Mesothelial cell of epicardium (in vitro differentiated cells): ENCODE results near the gene ZIC1. TPM values are rescaled to one million over a fixed set of nuclear protein-coding genes. Genes with fewer than 3 reads are reported as not detected.

Experiments
- DNase-seq, 2 experiments: peaks; one replicate each; pipeline ENCODE4 v3.0.0; 2021; ENCODE audit warnings: low spot score in 2 of 2; ENCODE audit not compliant: unreplicated experiment in 2 of 2
- H3K27ac Mint-ChIP-seq: 2 replicates; pipeline ENCODE4 v1.8.0; 2021; ENCODE audit warnings: mixed read lengths
- H3K27me3 Mint-ChIP-seq: 2 replicates; pipeline ENCODE4 v1.8.0; 2021; ENCODE audit warnings: low read depth, mixed read lengths
- H3K36me3 Mint-ChIP-seq: 2 replicates; pipeline ENCODE4 v1.8.0; 2021; ENCODE audit warnings: mixed read lengths
- H3K4me1 Mint-ChIP-seq: 2 replicates; pipeline ENCODE4 v1.8.0; 2021; ENCODE audit warnings: mixed read lengths
- H3K4me3 Mint-ChIP-seq: 2 replicates; pipeline ENCODE4 v1.8.0; 2021; ENCODE audit warnings: mild to moderate bottlenecking, moderate library complexity, mixed read lengths
- H3K9me3 Mint-ChIP-seq: 2 replicates; pipeline ENCODE4 v1.8.0; 2021; ENCODE audit warnings: mixed read lengths
- CTCF ChIP-seq: fragments of 200-600 bp; sonication (generic); IDR thresholded peaks from one replicate; pipeline ENCODE4 v1.5.0; 2021; ENCODE audit warnings: antibody characterized with exemption; ENCODE audit not compliant: unreplicated experiment
- total RNA-seq: library from RNA; stranded (reverse); gene quantifications from 3 replicates; pipeline ENCODE4 v1.2.1, GENCODE V29; 2021

ZIC1 gene
- total RNA-seq, 1 donor from 2014 or later: 0.22 TPM

DNA sequence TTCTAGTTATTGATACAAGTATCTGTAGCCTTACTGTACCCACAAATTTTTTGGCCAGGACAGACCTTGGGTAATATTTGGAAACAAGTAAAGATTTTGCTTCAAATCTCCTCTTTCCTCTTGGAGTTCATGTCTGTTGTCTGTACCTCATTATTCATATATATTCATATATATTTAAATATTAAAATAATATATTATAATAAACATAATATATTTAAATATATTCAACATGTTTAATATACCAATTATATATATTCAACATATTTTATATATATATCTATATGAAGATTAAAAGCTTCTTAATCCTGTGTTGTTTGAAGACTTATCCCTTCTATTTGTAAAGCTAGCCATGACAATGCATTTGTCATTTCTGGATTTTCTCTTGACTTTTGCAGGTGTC is 38.1 kb downstream of the ZIC1 start:
- Mint-ChIP-seq H3K4me1 (no peaks in the 10 kb centered on the region), H3K27me3 (peaks cover 34% of the 10 kb centered on the region), H3K9me3 (no peaks in the 10 kb centered on the region), H3K4me3 (no peak overlapping the region), H3K36me3 (no peaks in the 10 kb centered on the region), H3K27ac (no peak overlapping the region)
- TF ChIP-seq CTCF: no peak
- DNase-seq: no peak

GRCh38 chr3:147449669-147450068 is 40.5 kb downstream of the ZIC1 start:
- Mint-ChIP-seq H3K36me3 (no peaks in the 10 kb centered on the region), H3K9me3 (no peaks in the 10 kb centered on the region), H3K4me1 (no peaks in the 10 kb centered on the region), H3K4me3 (no peak overlapping the region), H3K27me3 (peaks cover 33% of the 10 kb centered on the region), H3K27ac (no peak overlapping the region)
- TF ChIP-seq CTCF: no peak
- DNase-seq: no peak

DNA sequence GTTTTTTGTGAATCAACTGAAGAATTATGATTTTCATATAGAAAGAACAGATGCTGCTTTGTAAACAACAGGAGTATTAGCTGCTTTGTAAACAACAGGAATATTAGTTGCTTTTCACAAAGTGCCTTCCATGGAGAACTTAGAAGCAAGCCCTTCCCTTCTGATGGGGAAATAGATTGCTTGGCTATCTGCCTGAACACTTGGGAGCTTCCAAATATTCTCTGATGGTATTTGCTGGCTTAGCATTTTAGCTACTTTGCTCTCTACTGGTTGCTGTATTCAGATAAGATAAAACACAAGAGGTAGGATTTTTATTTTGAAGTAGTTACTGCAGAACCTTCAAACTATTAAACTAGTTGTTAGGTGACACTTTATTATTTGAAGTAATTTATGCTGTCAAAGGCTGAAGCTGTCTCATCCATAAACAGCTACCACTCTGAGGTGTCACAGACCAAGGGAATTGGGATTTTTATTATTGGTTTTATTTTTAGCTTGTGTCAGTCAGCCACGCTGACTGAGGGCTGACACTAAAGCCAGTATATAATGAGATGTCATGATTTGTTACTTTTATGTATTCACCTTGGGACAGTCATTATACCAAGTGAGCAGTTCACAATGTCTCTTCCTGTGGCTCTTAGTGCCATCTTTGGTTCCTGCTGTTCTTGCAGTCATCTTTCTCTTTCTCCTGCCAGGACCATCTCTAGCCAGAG is 50.0 kb downstream of the ZIC1 start:
- Mint-ChIP-seq H3K4me1 (no peaks in the 10 kb centered on the region), H3K4me3 (no peak overlapping the region), H3K27me3 (peaks cover 57% of the 10 kb centered on the region), H3K9me3 (no peaks in the 10 kb centered on the region), H3K27ac (no peak overlapping the region), H3K36me3 (no peaks in the 10 kb centered on the region)
- TF ChIP-seq CTCF: no peak
- DNase-seq: no peak

DNA sequence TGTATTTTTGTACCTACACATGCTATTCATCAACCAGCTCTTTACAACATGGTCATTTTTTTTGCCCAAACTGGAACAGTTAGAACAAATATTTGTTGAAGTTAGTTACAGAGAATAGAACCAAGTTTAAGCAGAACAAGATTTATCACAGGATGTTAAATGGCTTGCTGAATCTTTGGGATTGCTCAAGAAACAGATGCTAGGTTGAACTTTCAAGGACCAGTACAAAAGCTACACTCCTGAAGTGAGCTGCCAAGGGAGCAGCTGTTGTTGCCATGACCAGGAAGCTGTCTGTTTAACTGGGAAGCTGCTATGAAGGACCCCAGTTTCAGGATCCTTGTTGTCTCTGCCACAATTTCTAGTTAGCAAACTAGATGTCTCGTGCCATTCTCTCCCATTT is 53.7 kb downstream of the ZIC1 start:
- DNase-seq: no peak

More for the DNA sequence above, 53.7 kb downstream of the ZIC1 start:
- Mint-ChIP-seq H3K4me3 (no peak overlapping the region), H3K27me3 (peaks cover 43% of the 10 kb centered on the region), H3K9me3 (no peaks in the 10 kb centered on the region), H3K4me1 (no peaks in the 10 kb centered on the region), H3K36me3 (no peaks in the 10 kb centered on the region), H3K27ac (no peak overlapping the region)
- TF ChIP-seq CTCF: no peak

Other genes with a start within 250 kb of the ZIC1 start
- not detected in 3 replicates for gene ZIC4, start 2.8 kb upstream of the ZIC1 start, total RNA-seq